ENCODE results near the gene ULK1.

Gene ULK1

DNA sequence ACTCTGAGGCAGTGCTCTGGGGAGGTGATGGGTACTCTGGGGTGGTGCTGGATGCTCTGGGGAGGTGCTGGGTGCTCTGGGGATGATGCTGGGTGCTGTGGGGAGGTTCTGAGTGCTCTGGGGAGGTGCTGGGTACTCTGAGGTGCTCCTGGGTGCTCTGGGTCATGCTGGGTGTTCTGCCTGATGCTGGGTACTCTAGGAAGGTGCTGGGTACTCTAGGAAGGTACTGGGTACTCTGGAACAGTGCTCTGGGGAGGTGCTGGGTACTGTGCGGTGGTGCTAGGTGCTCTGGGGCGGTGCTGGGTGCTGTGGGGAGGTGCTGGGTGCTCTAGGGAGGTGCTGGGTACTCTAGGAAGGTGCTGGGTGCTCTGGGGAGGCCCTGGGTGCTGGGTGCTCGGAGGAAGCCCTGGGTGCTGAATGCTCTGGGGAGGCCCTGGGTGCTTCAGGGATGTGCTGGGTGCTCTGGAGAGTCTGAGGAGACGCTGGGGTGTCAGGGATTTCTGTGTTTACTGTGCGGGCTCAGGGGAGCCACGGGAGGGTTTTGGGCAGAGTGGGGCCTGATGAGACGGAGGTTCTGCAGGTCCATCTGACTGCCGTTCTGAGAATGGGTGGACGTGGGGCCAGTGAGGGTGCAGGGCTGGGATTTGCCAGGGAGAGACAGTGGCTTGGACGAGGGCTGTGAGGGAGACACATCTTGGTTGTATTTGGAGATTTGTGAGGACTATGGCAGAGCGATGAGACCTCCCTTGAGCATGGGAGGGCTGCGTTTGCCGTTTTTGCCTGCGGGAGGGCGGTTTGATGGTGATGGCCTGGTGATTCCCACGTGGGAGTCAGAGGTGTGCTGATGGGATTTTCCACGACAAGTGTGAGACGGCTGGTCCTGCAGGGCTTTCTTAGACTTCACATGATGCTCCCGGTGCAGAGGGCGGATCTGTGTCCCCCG, 36.2 kb upstream of the ULK1 start:
- Histone ChIP-seq H3K27me3 (peaks cover 0 to 55% of the 10 kb centered on the region in 2 donors), H3K36me3 (no peaks in the 10 kb centered on the region), H3K4me3 (no peak overlapping the region), H3K27ac (no peak overlapping the region), H3K9me3 (no peaks in the 10 kb centered on the region), H3K4me1 (no peaks in the 10 kb centered on the region)
- intact Hi-C loops (cut with DNase I; ENCODE audit: low total_unique reads): no loop called here
- DNase-seq: no peak
- no peak for TF ChIP-seq CTCF (IDR thresholded peaks at IDR 0.05)

DNA sequence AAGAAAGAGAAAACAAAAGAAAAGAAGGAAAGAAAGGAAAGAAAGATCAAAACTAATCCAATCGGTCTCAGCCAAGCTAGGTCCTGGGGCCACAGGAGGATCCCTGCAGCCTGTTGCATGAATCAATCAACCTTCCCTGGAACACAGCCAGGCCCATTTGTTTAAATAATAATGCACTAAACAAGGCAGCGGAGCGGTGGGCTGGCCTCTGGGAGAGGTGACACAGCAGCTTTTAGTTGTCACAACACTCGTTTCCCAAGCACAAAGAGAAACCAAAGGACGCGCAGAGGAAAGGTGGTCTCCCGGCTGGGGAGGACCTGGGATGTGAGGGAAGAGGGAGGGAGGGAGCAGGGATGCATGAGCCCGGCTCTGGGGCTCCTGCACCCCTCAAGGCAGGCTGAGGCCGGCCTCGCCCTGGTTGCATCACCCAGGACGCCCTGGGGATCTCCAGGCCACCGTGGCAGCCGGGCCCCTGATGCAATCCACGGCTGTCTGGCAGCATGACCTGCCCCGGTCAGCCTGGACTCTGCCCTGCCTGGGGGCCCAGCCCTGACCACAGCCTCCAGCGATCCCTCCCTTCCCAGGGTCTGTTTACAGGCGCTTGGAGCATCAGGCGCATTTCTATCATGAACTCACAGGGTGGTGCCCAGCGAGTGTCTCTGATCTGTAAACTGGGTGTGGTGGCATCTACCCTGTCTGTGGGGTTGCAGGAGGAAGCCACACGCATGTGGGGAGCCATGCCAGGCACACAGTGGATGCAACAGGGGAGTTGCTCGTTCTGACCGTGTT, 33.8 kb upstream of the ULK1 start:
- H3K27ac ChIP-seq: no peak overlapping the region
- DNase-seq: peak in 1 of 2 donors; percentile 35
- intact Hi-C loops (cut with DNase I; ENCODE audit: low total_unique reads): no loop called here
- peaks cover 0 to 42% of the 10 kb centered on the region in 2 donors for H3K27me3 ChIP-seq
- no peak for TF ChIP-seq CTCF (IDR thresholded peaks at IDR 0.05)
- no peak overlapping the region for H3K4me3 ChIP-seq
- H3K36me3 ChIP-seq: no peaks in the 10 kb centered on the region
- no peaks in the 10 kb centered on the region for H3K4me1 ChIP-seq
- no peaks in the 10 kb centered on the region for H3K9me3 ChIP-seq

DNA sequence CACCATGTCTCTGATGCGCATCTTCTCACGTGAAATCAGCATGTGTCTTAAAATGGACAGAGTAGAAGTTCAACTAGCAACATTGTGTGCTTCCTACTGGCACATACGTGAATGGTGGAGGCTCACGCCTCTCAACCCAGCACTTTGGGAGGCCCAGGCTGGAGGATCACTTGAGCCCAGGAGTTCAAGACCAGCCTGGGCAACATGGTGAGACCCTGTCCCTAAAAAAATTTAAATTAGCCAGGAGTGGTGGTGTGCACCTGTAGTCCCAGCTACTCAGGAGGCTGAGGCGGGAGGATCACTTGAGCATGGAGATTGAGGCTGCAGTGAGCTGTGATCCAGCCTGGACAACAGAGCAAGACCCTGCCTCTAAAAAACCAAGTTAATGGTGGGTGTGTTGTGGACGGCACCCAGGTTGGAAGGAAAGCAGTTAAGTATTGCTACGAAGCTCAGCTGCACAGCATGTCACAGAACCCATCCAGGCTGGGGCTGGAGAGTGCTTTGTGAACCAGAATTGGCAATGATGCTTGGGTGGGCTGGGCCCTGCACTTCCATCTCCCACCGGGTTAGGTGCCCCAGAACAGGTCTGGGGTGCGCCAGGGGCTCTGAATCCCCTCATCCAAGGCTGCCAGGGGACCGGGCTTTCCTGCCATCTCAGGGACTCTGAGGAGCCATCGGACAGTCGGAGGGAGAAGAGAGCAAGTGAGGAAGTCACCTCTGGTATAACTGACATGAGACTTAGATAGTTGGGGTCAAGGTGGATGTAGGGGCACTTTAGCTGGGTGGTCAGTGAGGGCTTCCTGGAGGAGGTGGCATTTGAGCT, 33.0 kb upstream of the ULK1 start:
- intact Hi-C loops (cut with DNase I; ENCODE audit: low total_unique reads): no loop called here

GRCh38 chr12:131862084-131862441, 32.4 kb upstream of the ULK1 start:
- Histone ChIP-seq H3K27me3 (peaks cover 0 to 28% of the 10 kb centered on the region in 2 donors), H3K4me1 (no peaks in the 10 kb centered on the region)
- DNase-seq: no peak

More for the DNA sequence above, 33.0 kb upstream of the ULK1 start:
- Histone ChIP-seq H3K4me1 (no peaks in the 10 kb centered on the region), H3K27me3 (peaks cover 0 to 34% of the 10 kb centered on the region in 2 donors), H3K27ac (no peak overlapping the region), H3K36me3 (no peaks in the 10 kb centered on the region), H3K9me3 (no peaks in the 10 kb centered on the region), H3K4me3 (no peak overlapping the region)
- no peak for DNase-seq
- TF ChIP-seq CTCF (IDR thresholded peaks at IDR 0.05): no peak

More at GRCh38 chr12:131862084-131862441, 32.4 kb upstream of the ULK1 start:
- no peak for TF ChIP-seq CTCF (IDR thresholded peaks at IDR 0.05)
- no peak overlapping the region for H3K4me3 ChIP-seq
- no peak overlapping the region for H3K27ac ChIP-seq
- no peaks in the 10 kb centered on the region for H3K9me3 ChIP-seq
- intact Hi-C loops (cut with DNase I; ENCODE audit: low total_unique reads): no loop called here
- no peaks in the 10 kb centered on the region for H3K36me3 ChIP-seq

Data from tibial artery (tissue), 4 donors.